Measurements from ENCODE around the gene WNT2.

Gene WNT2

DNA sequence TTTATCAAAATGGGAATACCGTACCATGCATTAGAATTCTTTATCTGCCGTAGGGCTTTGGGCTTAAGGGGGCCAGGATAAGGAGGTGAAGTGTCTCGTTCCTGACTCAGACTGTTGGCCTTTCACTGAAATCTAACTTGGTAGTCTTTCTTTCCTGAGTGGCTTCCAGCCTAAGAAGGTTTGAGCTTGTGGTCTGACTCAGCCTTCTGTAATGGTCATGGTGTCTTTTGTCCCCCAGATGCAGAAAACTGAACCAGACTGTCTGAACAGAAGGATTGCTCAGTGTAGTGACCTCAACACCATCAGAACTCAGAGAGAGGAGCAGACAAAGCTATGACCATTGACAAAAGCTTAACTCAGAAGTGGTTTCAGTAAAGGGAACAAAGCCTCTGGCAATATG is 39.5 kb downstream of the WNT2 start:
- Histone ChIP-seq H3K4me1 (ENCODE audit: insufficient read depth, low read length) (no peaks in the 10 kb centered on the region), H3K9me3 (ENCODE audit: control insufficient read depth, insufficient read depth, low read length) (no peaks in the 10 kb centered on the region), H3K36me3 (ENCODE audit: insufficient read depth, low read length) (no peaks in the 10 kb centered on the region), H3K9ac (ENCODE audit: low read depth, low read length) (no peak overlapping the region)

DNA sequence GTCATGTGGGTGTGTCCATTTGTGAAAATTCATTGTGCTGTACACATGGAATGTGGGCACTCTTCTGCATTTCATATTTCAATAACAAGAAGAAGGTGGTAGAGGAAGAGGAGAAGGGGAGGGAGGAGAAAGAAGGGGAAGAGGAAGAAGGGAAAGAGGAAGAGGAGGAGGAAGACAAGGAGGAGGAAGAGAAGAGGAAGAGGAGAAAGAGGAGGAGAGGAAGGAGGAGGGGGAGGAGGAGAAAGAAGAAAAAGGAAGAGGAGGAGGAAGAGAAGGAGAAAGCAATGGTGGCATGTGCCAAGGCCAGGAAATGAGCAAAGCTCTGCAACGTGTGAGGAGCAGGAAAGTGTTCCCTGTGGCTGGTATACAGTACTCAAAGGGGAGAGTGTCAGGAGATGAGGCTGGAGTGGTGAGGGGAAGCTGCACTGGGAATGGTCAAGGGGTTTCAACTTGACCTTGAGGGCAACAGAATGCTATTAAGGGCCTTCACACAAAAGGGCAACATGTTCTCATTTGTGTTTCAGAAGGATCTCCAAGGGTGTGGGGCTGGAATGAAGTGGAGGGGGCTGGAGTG is 40.5 kb downstream of the WNT2 start:
- Histone ChIP-seq H3K4me1 (ENCODE audit: insufficient read depth, low read length) (no peaks in the 10 kb centered on the region), H3K9ac (ENCODE audit: low read depth, low read length) (no peak overlapping the region)

GRCh38 chr7:117281562-117281961 is 41.3 kb downstream of the WNT2 start:
- H3K36me3 ChIP-seq (ENCODE audit: insufficient read depth, low read length) = no peaks in the 10 kb centered on the region
- no peaks in the 10 kb centered on the region for H3K9me3 ChIP-seq (ENCODE audit: control insufficient read depth, insufficient read depth, low read length)
- no peaks in the 10 kb centered on the region for H3K4me1 ChIP-seq (ENCODE audit: insufficient read depth, low read length)
- no peak overlapping the region for H3K9ac ChIP-seq (ENCODE audit: low read depth, low read length)

More for the DNA sequence above, 40.5 kb downstream of the WNT2 start:
- H3K36me3 ChIP-seq (ENCODE audit: insufficient read depth, low read length) = no peaks in the 10 kb centered on the region
- no peaks in the 10 kb centered on the region for H3K9me3 ChIP-seq (ENCODE audit: control insufficient read depth, insufficient read depth, low read length)

GRCh38 chr7:117279931-117280557 is 42.8 kb downstream of the WNT2 start:
- H3K9me3 ChIP-seq (ENCODE audit: control insufficient read depth, insufficient read depth, low read length) = no peaks in the 10 kb centered on the region
- no peaks in the 10 kb centered on the region for H3K4me1 ChIP-seq (ENCODE audit: insufficient read depth, low read length)
- no peaks in the 10 kb centered on the region for H3K36me3 ChIP-seq (ENCODE audit: insufficient read depth, low read length)
- H3K9ac ChIP-seq (ENCODE audit: low read depth, low read length) = no peak overlapping the region

- Histone ChIP-seq H3K9me3 (ENCODE audit: control insufficient read depth, insufficient read depth, low read length) (no peaks in the 10 kb centered on the region), H3K4me1 (ENCODE audit: insufficient read depth, low read length) (no peaks in the 10 kb centered on the region), H3K9ac (ENCODE audit: low read depth, low read length) (no peak overlapping the region), H3K36me3 (ENCODE audit: insufficient read depth, low read length) (no peaks in the 10 kb centered on the region)
These were observed 43.7 kb downstream of the WNT2 start for GRCh38 chr7:117279203-117279602.

DNA sequence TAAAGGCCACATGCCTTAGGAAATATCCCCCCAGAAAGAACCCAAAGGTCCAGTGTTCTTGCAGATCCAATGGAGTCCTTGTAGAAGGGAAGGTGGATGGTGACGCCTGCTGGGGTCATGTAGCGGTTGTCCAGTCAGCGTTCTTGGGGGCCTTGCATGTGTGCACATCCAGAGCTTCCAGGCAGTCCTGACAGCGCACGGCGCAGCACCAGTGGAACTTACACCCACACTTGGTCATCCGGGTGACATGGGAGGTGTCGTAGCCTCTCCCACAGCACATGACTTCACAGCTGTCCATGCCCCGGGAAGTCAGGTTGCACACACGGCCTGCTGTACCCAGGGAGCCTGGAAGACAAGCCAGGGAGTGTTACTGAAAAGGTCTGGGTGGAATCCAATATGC is 44.8 kb downstream of the WNT2 start:
- Histone ChIP-seq H3K9ac (ENCODE audit: low read depth, low read length) (no peak overlapping the region), H3K4me1 (ENCODE audit: insufficient read depth, low read length) (no peaks in the 10 kb centered on the region), H3K36me3 (ENCODE audit: insufficient read depth, low read length) (no peaks in the 10 kb centered on the region), H3K9me3 (ENCODE audit: control insufficient read depth, insufficient read depth, low read length) (no peaks in the 10 kb centered on the region)

- Histone ChIP-seq H3K9ac (ENCODE audit: low read depth, low read length) (no peak overlapping the region), H3K9me3 (ENCODE audit: control insufficient read depth, insufficient read depth, low read length) (no peaks in the 10 kb centered on the region), H3K36me3 (ENCODE audit: insufficient read depth, low read length) (no peaks in the 10 kb centered on the region), H3K4me1 (ENCODE audit: insufficient read depth, low read length) (no peaks in the 10 kb centered on the region)
These were observed 45.3 kb downstream of the WNT2 start for GRCh38 chr7:117277576-117277975.

GRCh38 chr7:117274951-117275350 is 47.9 kb downstream of the WNT2 start:
- H3K9ac ChIP-seq (ENCODE audit: low read depth, low read length) = no peak overlapping the region
- H3K9me3 ChIP-seq (ENCODE audit: control insufficient read depth, insufficient read depth, low read length) = no peaks in the 10 kb centered on the region
- H3K36me3 ChIP-seq (ENCODE audit: insufficient read depth, low read length) = no peaks in the 10 kb centered on the region
- H3K4me1 ChIP-seq (ENCODE audit: insufficient read depth, low read length) = no peaks in the 10 kb centered on the region

- Histone ChIP-seq H3K9me3 (ENCODE audit: control insufficient read depth, insufficient read depth, low read length) (no peaks in the 10 kb centered on the region), H3K9ac (ENCODE audit: low read depth, low read length) (no peak overlapping the region), H3K4me1 (ENCODE audit: insufficient read depth, low read length) (no peaks in the 10 kb centered on the region), H3K36me3 (ENCODE audit: insufficient read depth, low read length) (no peaks in the 10 kb centered on the region)
These were observed 49.0 kb downstream of the WNT2 start for GRCh38 chr7:117273814-117274225.

DNA sequence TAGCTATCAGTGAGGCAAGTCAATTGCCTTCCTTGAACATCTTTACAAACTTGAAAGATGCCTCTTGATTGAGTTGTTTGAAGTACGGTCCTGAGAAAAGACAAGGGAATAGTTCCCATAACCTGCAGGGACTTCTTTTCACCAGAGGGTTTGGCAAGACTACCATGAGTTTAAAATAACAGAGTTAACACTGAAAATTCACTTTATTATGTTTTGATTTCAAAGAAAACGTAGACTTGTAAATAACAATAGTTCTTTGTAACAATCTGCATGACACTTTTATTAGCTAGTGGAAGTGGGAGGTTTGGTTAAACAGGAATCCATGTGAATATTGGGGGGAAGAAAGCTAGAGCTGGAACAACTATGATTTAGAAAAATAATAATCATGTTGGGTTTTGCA is 49.5 kb downstream of the WNT2 start:
- Histone ChIP-seq H3K36me3 (ENCODE audit: insufficient read depth, low read length) (no peaks in the 10 kb centered on the region), H3K4me1 (ENCODE audit: insufficient read depth, low read length) (no peaks in the 10 kb centered on the region), H3K9ac (ENCODE audit: low read depth, low read length) (no peak overlapping the region), H3K9me3 (ENCODE audit: control insufficient read depth, insufficient read depth, low read length) (no peaks in the 10 kb centered on the region)

- Histone ChIP-seq H3K4me1 (ENCODE audit: insufficient read depth, low read length) (no peaks in the 10 kb centered on the region), H3K9me3 (ENCODE audit: control insufficient read depth, insufficient read depth, low read length) (no peaks in the 10 kb centered on the region), H3K9ac (ENCODE audit: low read depth, low read length) (no peak overlapping the region), H3K36me3 (ENCODE audit: insufficient read depth, low read length) (no peaks in the 10 kb centered on the region)
These were observed 50.7 kb downstream of the WNT2 start for GRCh38 chr7:117272017-117272759.

DNA sequence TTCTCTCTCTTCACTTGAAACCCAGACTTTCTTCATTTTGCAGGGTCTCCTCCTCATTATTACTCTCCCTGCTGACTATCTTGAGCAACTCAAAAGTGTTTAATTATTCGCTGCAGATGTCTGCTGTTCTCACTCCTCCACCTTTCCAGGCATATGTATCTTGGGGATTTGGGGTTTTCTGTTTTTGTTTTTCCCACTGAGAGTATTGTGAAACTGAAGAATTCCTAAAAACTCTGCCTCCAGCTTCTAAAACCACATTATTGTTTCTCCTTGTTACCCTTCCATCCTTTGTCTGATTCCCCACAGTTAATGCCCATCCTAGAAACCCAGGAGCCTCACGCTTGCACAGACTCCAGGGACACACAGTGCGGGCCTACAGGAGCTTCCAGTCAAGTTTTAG is 51.3 kb downstream of the WNT2 start:
- Histone ChIP-seq H3K9me3 (ENCODE audit: control insufficient read depth, insufficient read depth, low read length) (no peaks in the 10 kb centered on the region), H3K4me1 (ENCODE audit: insufficient read depth, low read length) (no peaks in the 10 kb centered on the region), H3K9ac (ENCODE audit: low read depth, low read length) (no peak overlapping the region), H3K36me3 (ENCODE audit: insufficient read depth, low read length) (no peaks in the 10 kb centered on the region)

DNA sequence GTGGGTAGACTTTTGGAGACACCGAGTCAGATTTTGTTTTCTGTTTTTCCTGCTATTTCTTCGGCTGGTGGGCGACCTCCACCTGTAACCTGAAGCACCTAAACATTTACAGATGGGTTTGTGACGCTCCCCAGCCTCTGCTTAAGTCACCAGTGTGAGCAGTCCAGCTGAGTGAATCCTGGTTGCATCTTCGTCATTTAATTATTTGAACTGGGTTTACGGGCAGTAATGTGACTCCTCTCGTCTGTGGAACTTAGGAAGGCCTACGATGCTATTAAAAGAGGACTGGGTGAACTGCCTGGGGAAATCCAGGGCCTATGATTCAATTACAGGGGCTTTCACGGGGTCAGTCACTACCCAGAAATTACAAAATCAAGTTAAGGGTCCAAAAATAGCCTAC is 52.5 kb downstream of the WNT2 start:
- Histone ChIP-seq H3K36me3 (ENCODE audit: insufficient read depth, low read length) (no peaks in the 10 kb centered on the region), H3K9ac (ENCODE audit: low read depth, low read length) (no peak overlapping the region), H3K9me3 (ENCODE audit: control insufficient read depth, insufficient read depth, low read length) (no peaks in the 10 kb centered on the region), H3K4me1 (ENCODE audit: insufficient read depth, low read length) (no peaks in the 10 kb centered on the region)

DNA sequence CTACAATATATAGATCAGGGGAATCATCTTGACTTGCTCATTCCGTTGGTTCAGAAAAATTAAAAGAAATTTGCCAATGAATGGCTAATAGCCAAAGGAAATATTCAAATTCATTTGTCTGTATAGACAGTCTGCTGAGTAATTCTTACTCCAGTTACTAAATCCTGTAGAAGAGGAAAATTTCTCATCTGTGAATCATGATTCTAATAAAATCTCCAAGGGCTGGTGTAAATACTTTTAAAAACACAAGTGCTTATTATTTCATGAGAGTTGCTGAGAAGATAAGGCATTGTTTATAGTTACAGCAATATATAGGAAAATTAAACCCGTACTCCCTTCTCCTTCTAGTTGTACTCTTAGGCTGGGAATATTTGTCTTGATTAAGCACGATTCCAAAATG is 53.0 kb downstream of the WNT2 start:
- H3K9ac ChIP-seq (ENCODE audit: low read depth, low read length) = no peak overlapping the region
- no peaks in the 10 kb centered on the region for H3K4me1 ChIP-seq (ENCODE audit: insufficient read depth, low read length)
- H3K9me3 ChIP-seq (ENCODE audit: control insufficient read depth, insufficient read depth, low read length) = no peaks in the 10 kb centered on the region
- H3K36me3 ChIP-seq (ENCODE audit: insufficient read depth, low read length) = no peaks in the 10 kb centered on the region

GRCh38 chr7:117269417-117269816 is 53.4 kb downstream of the WNT2 start:
- no peaks in the 10 kb centered on the region for H3K4me1 ChIP-seq (ENCODE audit: insufficient read depth, low read length)
- no peaks in the 10 kb centered on the region for H3K36me3 ChIP-seq (ENCODE audit: insufficient read depth, low read length)
- H3K9ac ChIP-seq (ENCODE audit: low read depth, low read length) = no peak overlapping the region
- H3K9me3 ChIP-seq (ENCODE audit: control insufficient read depth, insufficient read depth, low read length) = no peaks in the 10 kb centered on the region
